Body of pancreas (tissue), 4 donors: ENCODE measurements around the gene NDRG3. TPM values are rescaled to one million over a fixed set of nuclear protein-coding genes. Genes with fewer than 3 reads are reported as not detected.
A peak's percentile ranks its signal among the peaks of the same experiment; 100 is the strongest.

ENCODE experiments used
- ATAC-seq: fragments of 150-250 bp; one replicate; pipeline ENCODE4 v1.9.1; 2016
- DNase-seq, 4 donors: peaks; one replicate each; pipeline ENCODE4 v3.0.0-alpha.2; 2019
- H3K27ac ChIP-seq, 4 donors: fragments of 200-600 bp; sonication (generic); 1 replicate in 3 of 4; 2 replicates in 1 of 4; pipeline versions ENCODE4 v1.5.1 to v1.6.1; 2016 to 2019; ENCODE audit warnings: mild to moderate bottlenecking in 1 of 4, mixed read lengths in 1 of 4, moderate library complexity in 1 of 4
- H3K27me3 ChIP-seq, 2 donors: fragments of 200-600 bp; sonication (generic); one replicate each; pipeline ENCODE4 v1.6.0; 2016; ENCODE audit warnings: mild to moderate bottlenecking in 1 of 2
- H3K36me3 ChIP-seq, 2 donors: fragments of 200-600 bp; sonication (generic); replicated peaks in 1 of 2; 2 replicates each; pipeline ENCODE4 v1.5.1; 2016; ENCODE audit warnings: low read depth in 2 of 2; ENCODE audit not compliant: insufficient read depth in 1 of 2
- H3K4me1 ChIP-seq: fragments of 200-600 bp; sonication (generic); one replicate; pipeline ENCODE4 v1.6.0; 2016
- H3K4me3 ChIP-seq, 2 donors: fragments of 200-600 bp; sonication (generic); 1 replicate in 1 of 2; 2 replicates in 1 of 2; pipeline ENCODE4 v1.5.1; 2016 to 2019
- H3K9me3 ChIP-seq, 3 donors: fragments of 200-600 bp; sonication (generic); 1 replicate in 2 of 3; 2 replicates in 1 of 3; pipeline ENCODE4 v1.5.1; 2016
- CTCF ChIP-seq, 7 experiments: fragments of 450-650 bp in 4 of 7; fragments of 200-600 bp in 3 of 7; sonication (generic) in 3 of 7; IDR thresholded peaks; one replicate each; pipeline ENCODE4 v1.5.1; 2016 to 2019; ENCODE audit warnings: antibody characterized with exemption in 7 of 7
- POLR2A ChIP-seq, 3 donors: fragments of 450-650 bp; IDR thresholded peaks; one replicate each; pipeline ENCODE4 v1.6.1; 2016; ENCODE audit warnings: antibody characterized with exemption in 3 of 3, mild to moderate bottlenecking in 2 of 3
- WGBS, 2 donors: methylation state at CpG; one replicate each; pipeline ENCODE4 v1.1.5; 2017; 5-methylcytosine and 5-hydroxymethylcytosine counted together
- intact Hi-C: fragments of 100-400 bp; cut with DNase I; formaldehyde crosslinking; loops from one replicate; pipeline ENCODE4 v1.15.1; 2023
- total RNA-seq, 2 donors: library from RNA; depleted of rRNA; stranded (reverse); fragments of >200 nt; gene quantifications; one replicate each; pipeline ENCODE4 v1.1.0, GENCODE V29; 2016

NDRG3 gene
- total RNA-seq, 2 donors from 2014 or later, result 9.2 to 11.9 TPM

- Histone ChIP-seq H3K36me3 (no peaks in the 10 kb centered on the region), H3K4me1 (no peaks in the 10 kb centered on the region), H3K9me3 (no peaks in the 10 kb centered on the region), H3K27ac (no peak overlapping the region), H3K4me3 (no peak overlapping the region), H3K27me3 (no peaks in the 10 kb centered on the region)
- intact Hi-C loops, result no loop called here
- 80 to 84% methylated on average over 7 to 11 of the region's 11 CpGs for WGBS, 2 donors
- DNase-seq (no peak), ATAC-seq (no peak)
- TF ChIP-seq CTCF (IDR thresholded peaks at IDR 0.05) (no peak), POLR2A (IDR thresholded peaks at IDR 0.05) (no peak)
These were observed 111.5 kb downstream of the NDRG3 start for GRCh38 chr20:36634342-36634741.

- intact Hi-C loops, result no loop called here
- Histone ChIP-seq H3K27ac (no peak overlapping the region), H3K9me3 (no peaks in the 10 kb centered on the region), H3K4me1 (no peaks in the 10 kb centered on the region), H3K4me3 (no peak overlapping the region), H3K36me3 (no peaks in the 10 kb centered on the region), H3K27me3 (no peaks in the 10 kb centered on the region)
- DNase-seq (no peak), ATAC-seq (no peak)
- TF ChIP-seq CTCF (IDR thresholded peaks at IDR 0.05) (no peak), POLR2A (IDR thresholded peaks at IDR 0.05) (no peak)
- WGBS, 2 donors, result 70 to 78% methylated on average over 1 to 9 of the region's 9 CpGs
These were observed 112.6 kb downstream of the NDRG3 start for GRCh38 chr20:36633285-36633772.

- intact Hi-C loops, result no loop called here
- Histone ChIP-seq H3K36me3 (no peaks in the 10 kb centered on the region), H3K4me1 (no peaks in the 10 kb centered on the region), H3K9me3 (no peaks in the 10 kb centered on the region), H3K27ac (no peak overlapping the region), H3K27me3 (no peaks in the 10 kb centered on the region), H3K4me3 (no peak overlapping the region)
- no peak for ATAC-seq
- TF ChIP-seq POLR2A (IDR thresholded peaks at IDR 0.05), result no peak
- TF ChIP-seq CTCF (IDR thresholded peaks at IDR 0.05), result no peak
- WGBS, 2 donors, result 69 to 76% methylated on average over 9 to 14 of the region's 14 CpGs
- DNase-seq, result peak in 2 of 4 donors; percentile 20 to 27
These were observed 113.2 kb downstream of the NDRG3 start for GRCh38 chr20:36632487-36633284.

DNA sequence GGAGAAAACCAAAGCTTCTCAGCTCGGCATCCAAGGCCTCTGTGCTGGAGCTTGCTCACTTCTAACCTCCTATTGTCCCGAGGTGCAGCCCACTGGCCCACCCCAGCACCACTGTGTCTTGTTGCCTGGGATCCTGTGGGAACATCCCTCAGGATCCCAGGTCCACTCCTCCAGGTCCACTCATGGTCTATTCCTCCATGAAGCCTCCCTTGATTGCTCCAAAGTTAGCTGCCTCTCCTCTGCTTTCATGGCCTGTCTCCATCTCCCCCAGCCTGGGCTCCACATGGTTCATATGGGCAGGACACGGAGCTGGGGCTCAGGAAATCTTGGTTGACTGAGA, 113.8 kb downstream of the NDRG3 start:
- H3K36me3 ChIP-seq, result no peaks in the 10 kb centered on the region
- WGBS, 2 donors, result 58 to 68% methylated on average over 3 of the region's 3 CpGs
- intact Hi-C loops, result no loop called here

DNA sequence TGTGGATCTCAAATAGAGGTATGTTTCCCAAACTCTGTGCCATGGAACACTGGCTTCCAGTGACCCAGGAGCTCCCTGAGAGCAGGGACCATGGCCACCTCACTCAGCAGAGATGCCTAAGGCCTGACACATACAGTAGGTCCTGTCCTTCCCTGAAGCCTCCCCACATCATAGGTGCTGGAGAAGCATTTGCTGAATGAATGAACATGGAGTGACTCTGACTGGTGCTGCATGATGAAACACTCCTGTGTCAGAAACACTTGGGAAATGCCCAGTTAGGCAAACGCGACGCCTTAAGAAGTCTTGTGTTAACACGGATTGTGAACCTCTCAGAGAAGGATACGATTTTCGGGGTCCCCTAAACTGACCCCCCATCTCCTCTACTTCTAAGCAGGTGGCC, 114.2 kb downstream of the NDRG3 start:
- Histone ChIP-seq H3K27ac (no peak overlapping the region), H3K27me3 (no peaks in the 10 kb centered on the region), H3K4me1 (no peaks in the 10 kb centered on the region), H3K9me3 (no peaks in the 10 kb centered on the region), H3K4me3 (no peak overlapping the region), H3K36me3 (no peaks in the 10 kb centered on the region)
- intact Hi-C loops, result no loop called here
- WGBS, 2 donors, result 69 to 84% methylated on average over 6 of the region's 6 CpGs
- TF ChIP-seq CTCF (IDR thresholded peaks at IDR 0.05) (no peak), POLR2A (IDR thresholded peaks at IDR 0.05) (no peak)
- ATAC-seq (no peak), DNase-seq (no peak)

More for the DNA sequence above, 113.8 kb downstream of the NDRG3 start:
- Histone ChIP-seq H3K27ac (no peak overlapping the region), H3K4me1 (no peaks in the 10 kb centered on the region), H3K9me3 (no peaks in the 10 kb centered on the region), H3K4me3 (no peak overlapping the region), H3K27me3 (no peaks in the 10 kb centered on the region)
- ATAC-seq (no peak), DNase-seq (no peak)
- TF ChIP-seq POLR2A (IDR thresholded peaks at IDR 0.05), result no peak
